H1 (cell line): ENCODE measurements around the gene UBE2K. TPM values are rescaled to one million over a fixed set of nuclear protein-coding genes. Genes with fewer than 3 reads are reported as not detected.

Experiments used
- CTCF ChIA-PET: fragments of 300-600 bp; sonication (Branson Sonifier 250); formaldehyde crosslinking; loops from one replicate; lab custom pipeline; 2021; ENCODE audit not compliant: partially characterized antibody; lab: Charles Lee
- POLR2A ChIA-PET: fragments of 300-600 bp; sonication (Branson Sonifier 250); formaldehyde crosslinking; loops from one replicate; lab custom pipeline; 2021; ENCODE audit warnings: inconsistent platforms; ENCODE audit not compliant: partially characterized antibody; lab: Charles Lee
- DNase-seq, 2 experiments: peaks; one replicate each; pipeline versions ENCODE4 v3.0.0 to v3.0.0-alpha.2; 2010 to 2022; ENCODE audit warnings: low spot score in 2 of 2, low read depth in 1 of 2, mixed read lengths in 1 of 2
- FAIRE-seq: peaks from 2 replicates; lab custom pipeline; 2011; peaks lifted over from hg19 to GRCh38; lab: Jason Lieb, UNC
- H2AFZ ChIP-seq: 2 replicates; pipeline ENCODE4 v1.8.1; 2012; ENCODE audit warnings: low read length, inconsistent platforms
- H2AK5ac ChIP-seq: 2 replicates; pipeline ENCODE4 v1.6.1; 2013; ENCODE audit warnings: low read depth, low read length
- H2BK120ac ChIP-seq: replicated peaks from 2 replicates; pipeline ENCODE3; 2013; ENCODE audit warnings: low read depth, low read length, inconsistent platforms
- H2BK12ac ChIP-seq: 2 replicates; pipeline ENCODE4 v1.6.1; 2013; ENCODE audit warnings: low read depth, low read length
- H2BK15ac ChIP-seq: 2 replicates; pipeline ENCODE4 v1.6.1; 2013; ENCODE audit warnings: low read length
- H2BK20ac ChIP-seq: 2 replicates; pipeline ENCODE4 v1.6.1; 2013; ENCODE audit warnings: low read length
- H2BK5ac ChIP-seq: 2 replicates; pipeline ENCODE4 v1.6.1; 2013; ENCODE audit warnings: low read depth, low read length
- H3K14ac ChIP-seq: 2 replicates; pipeline ENCODE4 v1.6.1; 2013; ENCODE audit warnings: inconsistent platforms; ENCODE audit not compliant: insufficient read length
- H3K18ac ChIP-seq: 2 replicates; pipeline ENCODE4 v1.6.1; 2013; ENCODE audit warnings: low read length; ENCODE audit errors: extremely low read depth
- H3K23ac ChIP-seq: 2 replicates; pipeline ENCODE4 v1.6.1; 2013; ENCODE audit warnings: inconsistent platforms; ENCODE audit not compliant: insufficient read length
- H3K23me2 ChIP-seq: 2 replicates; pipeline ENCODE4 v1.6.1; 2013; ENCODE audit warnings: low read depth, low read length
- H3K27ac ChIP-seq: 2 replicates; pipeline ENCODE4 v1.6.1; 2011; ENCODE audit warnings: low read depth, low read length, inconsistent platforms
- H3K27me3 ChIP-seq, 4 experiments: replicated peaks in 1 of 4; 1 replicate in 1 of 4; 2 replicates in 3 of 4; pipeline versions ENCODE4 v1.6.1 to v1.8.1; 2011 to 2013; ENCODE audit warnings: low read length in 3 of 4, mild to moderate bottlenecking in 3 of 4, inconsistent platforms in 2 of 4, mixed read lengths in 2 of 4, moderate library complexity in 1 of 4; ENCODE audit not compliant: control insufficient read depth in 3 of 4, insufficient read depth in 3 of 4; ENCODE audit errors: extremely low read depth in 1 of 4
- H3K36me3 ChIP-seq, 4 experiments: 2 replicates each; pipeline versions ENCODE4 v1.6.1 to v1.8.1; 2011 to 2013; ENCODE audit warnings: mild to moderate bottlenecking in 4 of 4, low read length in 3 of 4, moderate library complexity in 2 of 4, control low read depth in 1 of 4, inconsistent platforms in 1 of 4; ENCODE audit not compliant: insufficient read depth in 4 of 4, control insufficient read depth in 2 of 4
- H3K4ac ChIP-seq: replicated peaks from 2 replicates; pipeline ENCODE3; 2013; ENCODE audit warnings: low read length, low read depth, mixed read lengths, inconsistent platforms; ENCODE audit not compliant: insufficient read length
- H3K4me1 ChIP-seq, 4 experiments: replicated peaks in 1 of 4; 1 replicate in 1 of 4; 2 replicates in 3 of 4; pipeline versions ENCODE4 v1.6.1 to v1.8.1; 2011 to 2013; ENCODE audit warnings: low read length in 3 of 4, inconsistent platforms in 2 of 4, mixed read lengths in 1 of 4; ENCODE audit not compliant: insufficient read depth in 4 of 4, control insufficient read depth in 3 of 4
- H3K4me2 ChIP-seq, 2 experiments: 2 replicates each; pipeline versions ENCODE4 v1.6.1 to v1.8.1; 2011 to 2013; ENCODE audit warnings: low read depth in 2 of 2, low read length in 2 of 2, control low read depth in 1 of 2, inconsistent platforms in 1 of 2, mild to moderate bottlenecking in 1 of 2; ENCODE audit not compliant: insufficient read depth in 1 of 2
- H3K4me3 ChIP-seq, 4 experiments: fragments of 200-600, 300-600 bp in 1 of 4; sonication (generic), shearing (Covaris generic), sonication (Bioruptor Twin) in 1 of 4; 2 replicates each; pipeline versions ENCODE4 v1.5.1 to v1.8.1; 2011 to 2016; ENCODE audit warnings: low read length in 4 of 4, low read depth in 3 of 4, control low read depth in 2 of 4, inconsistent platforms in 2 of 4, mild to moderate bottlenecking in 2 of 4, mixed read lengths in 1 of 4, moderate library complexity in 1 of 4; ENCODE audit not compliant: insufficient read depth in 2 of 4; ENCODE audit errors: extremely low read depth in 1 of 4
- H3K56ac ChIP-seq: replicated peaks from 2 replicates; pipeline ENCODE3; 2013; ENCODE audit warnings: low read depth, mild to moderate bottlenecking, mixed read lengths, low read length, inconsistent platforms; ENCODE audit not compliant: insufficient read length
- H3K79me1 ChIP-seq: 2 replicates; pipeline ENCODE4 v1.6.1; 2013; ENCODE audit warnings: low read depth, low read length, control low read depth
- H3K79me2 ChIP-seq, 2 experiments: 2 replicates each; pipeline versions ENCODE4 v1.6.1 to v1.8.1; 2012 to 2013; ENCODE audit warnings: low read length in 2 of 2, mild to moderate bottlenecking in 2 of 2, inconsistent platforms in 1 of 2; ENCODE audit not compliant: insufficient read depth in 2 of 2, control insufficient read depth in 1 of 2
- H3K9ac ChIP-seq, 4 experiments: replicated peaks in 1 of 4; 1 replicate in 1 of 4; 2 replicates in 3 of 4; pipeline versions ENCODE4 v1.6.1 to v1.8.1; 2011 to 2013; ENCODE audit warnings: low read depth in 3 of 4, low read length in 3 of 4, control low read depth in 2 of 4, mild to moderate bottlenecking in 2 of 4, moderate library complexity in 2 of 4, inconsistent platforms in 1 of 4; ENCODE audit errors: extremely low read depth in 1 of 4
- H3K9me3 ChIP-seq, 2 experiments: 2 replicates each; pipeline versions ENCODE4 v1.6.1 to v1.8.1; 2012 to 2013; ENCODE audit warnings: mild to moderate bottlenecking in 2 of 2, moderate library complexity in 2 of 2, control low read depth in 1 of 2, inconsistent platforms in 1 of 2, low read depth in 1 of 2, low read length in 1 of 2, mixed read lengths in 1 of 2; ENCODE audit not compliant: insufficient read depth in 2 of 2
- H4K20me1 ChIP-seq, 2 experiments: replicated peaks in 1 of 2; 2 replicates each; pipeline versions ENCODE3 to v1.8.1; 2011 to 2013; ENCODE audit warnings: inconsistent platforms in 2 of 2, low read length in 2 of 2, mild to moderate bottlenecking in 1 of 2; ENCODE audit not compliant: insufficient read depth in 2 of 2, control insufficient read depth in 1 of 2
- H4K5ac ChIP-seq: 2 replicates; pipeline ENCODE4 v1.6.1; 2013; ENCODE audit warnings: low read length, low read depth, mixed read lengths, inconsistent platforms; ENCODE audit not compliant: insufficient read length
- H4K8ac ChIP-seq: 2 replicates; pipeline ENCODE4 v1.8.0; 2013; ENCODE audit warnings: mild to moderate bottlenecking, moderate library complexity, low read length, inconsistent platforms; ENCODE audit not compliant: insufficient read depth; ENCODE audit errors: extremely low read depth
- H4K91ac ChIP-seq: replicated peaks from 2 replicates; pipeline ENCODE3; 2013; ENCODE audit warnings: low read length, mixed read lengths, inconsistent platforms; ENCODE audit not compliant: insufficient read length
- BRCA1 ChIP-seq: IDR thresholded peaks from 2 replicates; pipeline ENCODE4 v1.6.1; 2012; ENCODE audit warnings: low read depth, low read length, improper control_type of control experiment
- CBX5 ChIP-seq: fragments of 300-800, 300-1000 bp; sonication (generic); IDR thresholded peaks from 2 replicates; pipeline ENCODE4 v1.7.1; 2016; ENCODE audit warnings: antibody characterized with exemption, low read length, low read depth
- CEBPB ChIP-seq: IDR thresholded peaks from 2 replicates; pipeline ENCODE4 v1.6.1; 2012; ENCODE audit warnings: low read depth, low read length
- CHD1 ChIP-seq: IDR thresholded peaks from 2 replicates; pipeline ENCODE4 v1.6.1; 2012; ENCODE audit warnings: low read depth, low read length, improper control_type of control experiment
- GABPA ChIP-seq: IDR thresholded peaks from 2 replicates; pipeline ENCODE4 v1.6.1; 2011; ENCODE audit warnings: mild to moderate bottlenecking, low read length, moderate library complexity, borderline replicate concordance; ENCODE audit not compliant: insufficient read depth
- JUN ChIP-seq: IDR thresholded peaks from 2 replicates; pipeline ENCODE4 v1.6.1; 2011; ENCODE audit warnings: low read depth, mild to moderate bottlenecking, improper control_type of control experiment, low read length
- JUND ChIP-seq: IDR thresholded peaks from 2 replicates; pipeline ENCODE4 v1.6.1; 2011; ENCODE audit warnings: mild to moderate bottlenecking, improper control_type of control experiment, low read length
- KDM1A ChIP-seq: fragments of 200-600, 300-600 bp; sonication (generic); IDR thresholded peaks from 2 replicates; pipeline ENCODE4 v1.7.1; 2016; ENCODE audit warnings: mild to moderate bottlenecking, low read length, borderline replicate concordance
- RXRA ChIP-seq: IDR thresholded peaks from 2 replicates; pipeline ENCODE4 v1.6.1; 2011; ENCODE audit warnings: low read depth, mild to moderate bottlenecking, low read length, moderate library complexity; ENCODE audit not compliant: insufficient read depth
- TEAD4 ChIP-seq: IDR thresholded peaks from 2 replicates; pipeline ENCODE4 v1.6.1; 2012; ENCODE audit warnings: low read depth, low read length, inconsistent platforms, mixed read lengths
- YY1 ChIP-seq: IDR thresholded peaks from 2 replicates; pipeline ENCODE4 v1.6.1; 2011; ENCODE audit warnings: low read depth, mild to moderate bottlenecking, low read length
- WGBS, 2 experiments: shearing (Covaris generic) in 1 of 2; methylation state at CpG; one replicate each; pipeline versions ENCODE4 v1.1.6 to v1.1.7; 2013 to 2015; ENCODE audit warnings: low lambda C conversion rate in 2 of 2, mixed read lengths in 2 of 2, inconsistent platforms in 1 of 2, low coverage in 1 of 2, missing lambda C conversion rate in 1 of 2; ENCODE audit not compliant: insufficient replicate concordance in 2 of 2, insufficient coverage in 1 of 2, insufficient read length in 1 of 2; ENCODE audit errors: extremely low coverage in 1 of 2, missing lambda C conversion rate in 1 of 2; 5-methylcytosine and 5-hydroxymethylcytosine counted together
- polyA plus RNA-seq, 7 experiments: library from polyadenylated mRNA; depleted of rRNA in 3 of 7; stranded (reverse) in 5 of 7; unstranded in 2 of 7; fragments of >200 nt in 5 of 7; fragments of 200-250 nt in 2 of 7; gene quantifications; 1 replicate in 5 of 7; 2 replicates in 1 of 7; 4 replicates in 1 of 7; pipeline versions ENCODE4 v1.2.1 to v1.2.3, GENCODE V29; 2011 to 2013; ENCODE audit warnings: missing spikeins in 2 of 7, mixed read lengths in 2 of 7
- total RNA-seq: library from RNA; stranded (reverse); fragmentation: NEBNext Ultra II Directional; extraction: Animal tissue kit (Norgen Biotek cat#: 25700); gene quantifications from 2 replicates; pipeline ENCODE4 v1.2.1, GENCODE V29; 2021
- TF ChIP-seq, protein P1 (sequence below): IDR thresholded peaks from 2 replicates; pipeline ENCODE4 v1.6.1; 2011; ENCODE audit warnings: low read length, improper control_type of control experiment

UBE2K gene
- total and polyA plus RNA-seq, 2 of the 8 experiments (the other 6 are each of a cell fraction or from before 2014, with no cell fraction given) = 53.6 to 174 TPM

DNA sequence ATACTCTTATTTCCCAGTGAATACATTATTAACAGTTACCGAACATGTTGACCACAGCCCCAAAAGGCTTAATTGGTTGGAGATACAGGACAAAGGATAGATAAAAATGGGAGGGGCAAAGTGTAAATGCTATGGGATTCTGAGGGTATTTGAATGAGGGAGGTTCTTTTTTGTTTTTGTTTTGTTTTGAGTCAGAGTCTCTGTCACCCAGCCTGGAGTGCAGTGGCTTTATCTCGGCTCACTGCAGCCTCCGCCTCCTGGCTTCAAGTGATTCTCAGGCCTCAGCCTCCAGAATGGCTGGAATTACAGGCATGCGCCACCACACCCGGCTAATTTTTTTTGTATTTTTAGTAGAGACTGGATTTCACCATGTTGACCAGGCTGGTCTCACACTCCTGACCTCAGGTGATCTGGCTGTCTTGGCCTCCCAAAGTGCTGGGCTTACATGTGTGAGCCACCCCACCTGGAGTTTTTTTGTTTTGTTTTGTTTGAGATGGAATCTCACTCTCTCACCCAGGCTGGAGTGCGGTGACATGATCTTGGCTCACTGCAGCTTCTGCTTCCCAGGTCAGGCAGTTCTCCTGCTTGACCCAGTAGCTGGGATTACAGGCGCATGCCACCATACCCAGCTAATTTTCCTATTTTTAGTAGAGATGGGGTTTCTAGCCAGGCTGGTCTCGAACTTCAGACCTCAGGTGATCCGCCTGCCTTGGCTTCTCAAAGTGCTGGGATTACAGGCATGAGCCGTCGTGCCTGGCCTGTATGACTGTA is 9.0 kb downstream of the UBE2K start:
- POLR2A ChIA-PET = interaction anchor here (0.6 to 4.0 kb wide), 4 partner anchors 8 to 69 kb away, joined by 3 to 26 read pairs (median 4); partner anchors contain the start of gene UBE2K
- Histone ChIP-seq H3K4ac (no peak overlapping the region), H3K27ac (no peak overlapping the region), H3K9me3 (no peaks in the 10 kb centered on the region), H4K5ac (no peak overlapping the region), H4K91ac (no peak overlapping the region), H3K23me2 (no peaks in the 10 kb centered on the region), H3K4me1 (0 out of 7 replicates have a peak, but pooled peaks cover 0 to 3% (median 0%) of the 10 kb centered on the region in 4 experiments), H3K18ac (no peak overlapping the region), H2BK120ac (no peak overlapping the region), H3K23ac (no peak overlapping the region), H4K8ac (no peak overlapping the region), H3K79me1 (no peaks in the 10 kb centered on the region; the same call in 1 of the 2 replicates), H2AK5ac (no peak overlapping the region), H3K14ac (no peak overlapping the region), H3K27me3 (no peaks in the 10 kb centered on the region), H2BK15ac (no peak overlapping the region), H3K56ac (no peak overlapping the region), H3K36me3 (peaks cover 0 to 8% (median 2%) of the 10 kb centered on the region in 4 experiments; a peak in 3 of 8 replicates), H3K4me2 (no peak overlapping the region), H2BK20ac (no peak overlapping the region), H3K4me3 (no peak overlapping the region), H2AFZ (no peak overlapping the region), H2BK5ac (no peak overlapping the region), H3K79me2 (peaks cover 54 to 97% of the 10 kb centered on the region in 2 experiments), H4K20me1 (peaks cover 16 to 25% of the 10 kb centered on the region in 2 experiments), H2BK12ac (no peak overlapping the region), H3K9ac (no peak overlapping the region)
- 87% methylated on average over 11 of the region's 11 CpGs; no CpG with 5 or more reads in 1 of the 2 experiments for WGBS, 2 experiments
- CTCF ChIA-PET = interaction anchor here (0.6 kb wide), 2 partner anchors 10 to 542 kb away, joined by 3 read pairs; no protein-coding TSS in a partner anchor
- FAIRE-seq (no peak), DNase-seq (peak in 1 of 2 experiments; percentile 44)
- TF ChIP-seq TEAD4 (no peak), RXRA (no peak), GABPA (no peak), BRCA1 (no peak), JUND (no peak), CBX5 (no peak), KDM1A (no peak), JUN (no peak), CHD1 (no peak), YY1 (no peak), CEBPB (no peak)
- TF ChIP-seq, protein P1, sequence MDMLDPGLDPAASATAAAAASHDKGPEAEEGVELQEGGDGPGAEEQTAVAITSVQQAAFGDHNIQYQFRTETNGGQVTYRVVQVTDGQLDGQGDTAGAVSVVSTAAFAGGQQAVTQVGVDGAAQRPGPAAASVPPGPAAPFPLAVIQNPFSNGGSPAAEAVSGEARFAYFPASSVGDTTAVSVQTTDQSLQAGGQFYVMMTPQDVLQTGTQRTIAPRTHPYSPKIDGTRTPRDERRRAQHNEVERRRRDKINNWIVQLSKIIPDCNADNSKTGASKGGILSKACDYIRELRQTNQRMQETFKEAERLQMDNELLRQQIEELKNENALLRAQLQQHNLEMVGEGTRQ = no peak
